Fibroblast of skin of scalp (primary cell): Measurements from ENCODE around the gene NGLY1.

Experiments
- DNase-seq: peaks from one replicate; pipeline ENCODE4 v3.0.0-alpha.2; 2013

Gene NGLY1

DNA sequence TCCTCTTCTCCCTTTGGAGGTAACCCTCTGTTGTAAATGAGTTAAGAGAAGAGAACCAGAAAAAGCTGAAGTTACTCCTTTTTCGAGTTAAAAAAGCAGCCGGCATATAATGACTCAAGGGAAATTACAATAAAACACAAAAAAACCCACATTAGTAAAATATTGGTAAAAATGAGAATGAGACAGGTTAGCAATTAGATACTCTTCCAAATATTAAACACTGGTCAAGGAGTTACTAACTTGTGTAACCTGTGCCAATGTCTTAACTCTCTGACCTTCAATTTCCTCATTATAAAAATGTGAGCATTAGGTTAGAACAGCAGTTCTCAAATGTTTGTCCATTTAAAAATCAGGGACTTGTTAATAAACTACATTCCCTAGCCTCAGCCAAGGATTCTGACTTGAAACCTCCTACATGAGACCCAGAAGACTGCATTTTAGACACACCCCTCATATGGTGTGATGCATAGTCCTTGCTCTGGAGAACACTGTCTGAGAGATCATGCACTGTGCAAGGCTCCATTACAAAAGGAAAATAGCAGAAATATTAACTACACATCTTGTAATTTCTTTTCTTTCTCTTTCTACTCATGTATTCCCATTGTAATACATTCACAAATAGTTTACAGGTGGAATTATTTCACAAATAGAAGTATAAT lies 75.8 kb downstream of the NGLY1 start:
- DNase-seq = no peak

DNA sequence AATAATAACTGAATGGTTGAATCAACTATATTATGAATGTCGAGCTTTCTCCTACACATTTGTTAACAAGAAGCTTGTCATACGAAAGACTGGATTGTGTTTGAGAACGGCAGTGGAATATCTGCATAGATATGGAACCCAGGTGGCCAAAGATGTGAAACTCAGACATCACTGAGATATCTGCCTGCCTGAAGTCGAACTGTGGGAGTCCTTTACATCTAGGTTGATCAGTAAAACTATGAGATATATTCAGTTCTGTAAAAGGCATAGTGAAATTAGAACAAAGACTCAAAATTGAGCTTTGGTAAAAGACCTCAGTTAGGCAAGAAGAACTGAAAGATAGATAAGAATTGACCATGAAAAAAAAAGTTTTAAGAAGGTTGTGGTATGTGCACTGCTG lies 77.0 kb downstream of the NGLY1 start:
- DNase-seq = no peak

DNA sequence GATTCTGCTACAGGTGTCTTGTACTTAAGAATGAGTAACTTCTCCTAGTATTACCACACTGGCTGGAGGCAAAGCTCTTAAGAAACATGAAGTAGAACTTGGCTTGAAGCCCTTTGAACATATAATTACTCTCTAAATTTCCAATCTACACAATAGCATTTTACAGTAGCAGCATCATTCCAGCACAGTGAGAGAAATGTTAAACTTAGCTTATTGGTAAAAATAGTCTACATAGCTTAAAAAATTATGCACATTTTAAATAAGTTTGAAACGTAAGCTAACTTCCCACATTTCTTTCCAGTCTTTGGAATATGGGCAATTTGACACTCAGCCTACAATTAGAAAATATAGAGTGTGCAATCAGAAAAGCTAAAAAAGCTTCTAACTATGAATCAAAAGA lies 85.7 kb downstream of the NGLY1 start:
- DNase-seq = no peak

DNA sequence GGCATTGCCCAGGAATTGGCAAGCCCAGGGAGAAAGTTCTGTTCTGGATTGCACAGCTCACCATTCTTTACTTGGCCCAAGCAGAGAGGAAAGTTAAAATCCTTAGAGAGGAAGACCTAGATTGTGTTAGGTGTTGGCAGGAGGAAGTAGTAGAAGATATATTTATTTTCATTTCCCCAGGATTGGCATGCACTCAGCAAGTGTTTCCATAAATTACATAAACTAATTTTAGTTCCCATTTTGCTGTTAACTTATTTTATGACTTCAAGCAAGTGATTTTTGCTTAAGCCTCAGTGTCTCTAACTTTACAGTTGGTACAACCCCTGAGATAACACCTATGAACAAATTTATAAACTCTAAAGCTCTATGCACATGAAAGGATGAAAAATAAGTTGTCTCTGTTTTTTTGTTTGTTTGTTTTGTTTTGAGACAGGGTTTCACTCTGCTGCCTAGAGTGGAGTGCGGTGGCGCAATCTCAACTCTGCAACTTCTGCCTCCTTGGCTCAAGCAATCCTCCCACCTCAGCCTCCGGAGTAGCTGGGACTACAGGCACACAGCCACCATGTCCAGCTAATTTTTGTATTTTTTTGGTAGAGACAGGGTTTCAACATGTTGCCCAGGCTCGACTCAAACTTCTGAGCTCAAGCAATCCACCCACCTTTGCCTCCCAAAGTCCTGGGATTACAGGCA lies 87.4 kb downstream of the NGLY1 start:
- no peak for DNase-seq

DNA sequence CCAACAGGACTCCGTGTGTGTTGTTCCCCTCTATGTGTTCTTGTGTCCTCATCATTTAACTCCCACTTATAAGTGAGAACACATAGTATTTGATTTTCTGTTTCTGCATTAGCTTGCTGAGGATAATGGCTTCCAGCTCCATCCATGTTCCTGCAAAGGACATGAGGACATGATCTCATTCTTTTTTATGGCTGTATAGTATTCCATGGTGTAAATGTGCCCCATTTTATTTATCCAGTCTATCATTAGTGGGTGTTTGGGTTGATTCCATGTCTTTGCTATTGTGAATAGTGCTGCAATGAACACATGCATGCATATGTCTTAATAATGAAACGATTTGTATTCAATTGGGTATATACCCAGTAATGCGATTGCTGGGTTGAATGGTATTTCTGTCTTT lies 90.0 kb downstream of the NGLY1 start:
- DNase-seq = no peak

DNA sequence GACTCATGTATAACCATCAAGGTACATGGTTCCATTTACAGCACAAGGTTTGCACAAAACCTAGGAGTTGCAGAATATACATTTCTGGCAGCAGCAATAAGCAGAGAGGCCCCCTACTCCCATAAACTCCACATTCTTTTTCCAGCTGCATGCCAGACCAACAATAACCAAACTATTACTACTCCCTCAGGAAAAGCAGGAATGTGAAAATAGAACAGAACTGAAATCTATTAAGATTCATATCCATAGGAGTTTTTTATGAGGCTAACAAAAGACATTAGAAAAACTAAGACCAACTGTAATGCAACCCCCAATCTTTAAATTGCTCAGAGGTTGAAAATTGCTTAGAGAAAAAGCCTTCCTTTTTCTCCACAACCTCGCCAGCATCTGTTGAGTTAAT lies 90.9 kb downstream of the NGLY1 start:
- no peak for DNase-seq

DNA sequence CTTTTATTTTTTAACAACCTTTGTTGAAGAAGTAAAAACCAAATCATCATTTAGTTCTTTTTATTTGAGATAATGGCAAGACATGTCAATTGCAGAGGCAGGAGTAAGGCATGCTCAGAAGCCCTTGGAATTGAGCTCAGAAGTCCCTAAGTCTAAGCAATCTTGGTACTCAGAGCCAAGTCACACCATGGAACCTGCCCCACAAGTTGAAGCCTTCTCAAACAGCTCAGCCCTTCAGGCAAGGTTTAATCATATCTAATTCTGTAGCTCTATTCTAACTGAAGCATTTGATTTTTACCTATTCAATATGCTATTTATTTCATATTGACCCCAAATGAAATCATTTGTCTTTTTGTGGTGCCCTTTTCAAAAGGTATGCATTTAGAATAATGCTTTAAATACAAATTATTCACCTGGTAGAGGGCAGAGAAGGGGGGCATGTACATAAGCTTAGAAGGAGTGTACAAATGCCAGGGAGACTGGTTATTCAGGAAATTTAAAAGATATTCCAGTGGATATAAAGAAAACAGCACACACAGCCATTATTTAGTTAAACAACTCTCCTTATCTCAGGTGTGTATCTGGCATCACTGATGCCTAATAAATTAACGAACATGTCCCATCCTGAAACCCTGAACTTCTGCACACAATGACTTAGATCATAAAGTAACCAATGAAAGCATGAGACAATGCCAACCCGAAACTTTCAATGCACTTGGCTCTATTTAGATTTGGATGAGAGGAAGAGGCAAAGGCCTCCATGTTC lies 92.3 kb downstream of the NGLY1 start:
- DNase-seq = no peak

DNA sequence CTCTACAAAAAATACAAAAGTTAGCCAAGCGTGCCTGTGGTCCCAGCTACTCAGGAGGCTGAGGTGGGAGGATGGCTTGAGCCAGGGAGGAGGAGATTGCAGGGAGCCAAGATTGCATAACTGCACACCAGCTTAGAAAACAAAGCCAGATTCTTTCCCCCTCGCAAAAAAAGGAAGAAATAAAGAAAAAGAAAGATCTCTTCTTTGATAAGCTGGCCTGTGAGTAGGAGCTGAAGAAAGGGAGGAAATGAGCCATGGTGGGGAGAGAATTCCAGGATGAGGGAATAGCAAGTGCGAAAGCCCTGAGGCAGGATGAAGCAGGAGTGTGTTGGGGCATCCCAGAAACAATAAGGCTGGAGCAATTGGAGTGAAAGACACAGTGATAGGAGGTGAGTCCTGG lies 94.0 kb downstream of the NGLY1 start:
- no peak for DNase-seq

DNA sequence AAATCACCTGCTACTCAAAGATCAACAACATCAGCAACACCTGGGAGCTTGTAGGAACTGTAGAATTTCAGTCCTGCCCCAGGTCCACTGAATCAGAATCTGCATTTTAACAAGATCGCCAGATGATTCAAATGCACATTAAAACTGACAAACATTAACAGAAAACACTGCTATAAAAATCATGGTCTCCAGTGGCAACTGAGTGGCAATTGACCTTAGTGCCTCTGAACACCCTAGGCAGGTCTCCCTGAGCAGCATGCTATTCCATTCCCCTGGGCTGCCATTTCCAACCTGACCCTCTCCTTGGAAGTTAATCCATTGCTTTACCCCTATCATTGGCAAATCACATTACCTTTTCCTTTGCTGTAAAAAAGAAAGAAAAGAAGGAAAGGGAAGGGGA lies 95.5 kb downstream of the NGLY1 start:
- no peak for DNase-seq

DNA sequence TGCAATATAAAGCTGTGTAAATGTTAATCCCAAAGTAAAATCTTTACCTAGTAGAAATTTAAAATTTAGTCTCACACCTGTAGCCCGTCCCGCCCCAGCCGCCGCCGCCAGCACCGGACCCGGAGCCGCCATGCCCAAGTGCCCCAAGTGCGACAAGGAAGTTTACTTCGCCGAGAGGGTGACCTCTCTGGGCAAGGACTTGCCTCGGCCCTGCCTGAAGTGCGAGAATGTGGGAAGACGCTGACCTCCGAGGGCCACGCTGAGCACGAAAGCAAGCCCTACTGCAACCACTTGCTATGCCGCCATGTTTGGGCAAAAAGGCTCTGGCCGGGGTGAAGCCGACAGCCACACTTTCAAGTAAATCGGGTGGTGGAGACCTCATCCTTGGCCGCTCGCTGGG lies 96.5 kb downstream of the NGLY1 start:
- no peak for DNase-seq

DNA sequence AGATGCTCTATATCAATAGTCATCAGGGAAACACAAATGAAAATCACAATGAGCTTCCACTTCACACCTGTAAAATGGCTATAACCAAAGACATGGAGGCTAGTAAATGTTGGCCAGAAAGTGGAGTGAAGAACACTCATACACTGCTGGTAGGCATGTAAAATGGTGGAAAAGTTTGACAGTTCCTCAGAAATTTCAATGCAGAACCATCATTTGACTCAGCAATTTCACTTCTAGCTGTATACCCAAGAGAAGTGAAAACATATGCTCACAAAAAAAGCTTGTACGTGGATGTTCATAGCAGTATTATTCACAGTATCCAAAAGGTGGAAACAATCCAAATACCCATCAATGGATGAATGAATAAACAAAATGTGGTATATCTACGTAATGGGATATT lies 99.4 kb downstream of the NGLY1 start:
- DNase-seq = no peak

DNA sequence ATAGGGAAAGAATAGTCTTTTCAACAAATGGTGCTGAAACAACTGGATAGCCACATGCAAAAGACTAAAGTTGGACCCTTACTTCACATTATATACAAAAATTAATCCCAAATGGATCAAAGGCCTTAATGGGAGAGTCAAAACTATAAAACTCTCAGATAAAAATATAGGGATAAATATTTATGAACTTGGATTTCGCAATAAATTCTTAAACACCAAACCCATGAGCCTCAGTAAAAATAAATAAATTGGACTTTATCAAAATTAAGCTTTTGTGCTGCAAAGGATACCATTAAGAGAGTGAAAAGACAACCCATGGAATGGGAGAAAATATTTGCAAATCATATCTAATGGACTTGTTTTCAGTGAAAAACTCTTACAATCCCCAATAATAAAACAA lies 99.8 kb downstream of the NGLY1 start:
- no peak for DNase-seq

DNA sequence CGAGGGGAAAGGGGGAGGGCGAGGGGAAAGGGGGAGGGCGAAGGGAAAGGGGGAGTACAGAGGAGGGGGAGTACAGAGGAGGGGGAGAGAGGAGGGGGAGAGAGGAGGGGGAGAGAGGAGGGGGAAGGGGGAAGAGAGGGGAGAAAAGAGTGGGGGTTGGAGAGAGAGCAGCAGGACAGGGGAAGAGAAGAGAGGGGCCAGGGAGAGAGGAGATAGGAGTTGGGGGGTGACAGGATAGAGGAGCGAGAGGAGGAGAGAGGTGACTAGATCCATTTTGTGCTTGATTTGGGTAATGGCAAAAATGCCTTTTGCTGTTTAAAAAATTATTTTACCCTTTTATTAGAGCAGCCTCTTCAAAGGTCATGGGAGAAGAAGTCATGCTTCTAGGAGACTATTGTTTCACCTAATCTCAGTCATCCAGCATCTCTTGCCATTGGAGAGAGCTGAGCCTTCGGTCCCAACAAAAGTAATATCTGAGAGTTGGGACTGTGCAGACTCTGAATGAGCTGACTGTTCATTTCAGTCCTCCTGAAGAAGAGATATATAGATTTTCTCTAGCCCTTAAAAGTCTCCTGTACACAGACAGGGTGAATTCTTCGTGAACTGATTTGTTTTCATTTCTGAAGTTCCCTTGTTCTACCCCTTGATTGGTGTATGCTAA lies 103.5 kb downstream of the NGLY1 start:
- DNase-seq = no peak

DNA sequence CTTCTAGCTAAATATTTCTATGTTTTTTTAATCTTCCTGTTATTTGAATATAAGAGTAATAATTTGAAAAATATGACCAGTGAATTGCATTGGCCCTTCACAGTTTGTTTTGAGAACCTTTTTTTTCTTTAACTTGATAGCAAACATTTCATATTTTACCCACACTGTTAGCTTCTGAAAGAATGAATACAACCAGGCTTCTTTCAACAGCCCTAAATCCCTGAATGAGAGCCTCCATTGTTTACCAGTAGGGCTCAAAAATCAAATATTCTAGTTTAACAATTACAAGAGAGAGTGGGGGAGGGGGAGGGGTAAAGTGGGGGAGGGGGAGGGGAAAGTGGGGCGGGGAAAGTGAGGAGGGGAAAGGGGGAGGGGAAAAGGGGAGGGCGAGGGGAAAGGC lies 104.1 kb downstream of the NGLY1 start:
- DNase-seq = no peak

DNA sequence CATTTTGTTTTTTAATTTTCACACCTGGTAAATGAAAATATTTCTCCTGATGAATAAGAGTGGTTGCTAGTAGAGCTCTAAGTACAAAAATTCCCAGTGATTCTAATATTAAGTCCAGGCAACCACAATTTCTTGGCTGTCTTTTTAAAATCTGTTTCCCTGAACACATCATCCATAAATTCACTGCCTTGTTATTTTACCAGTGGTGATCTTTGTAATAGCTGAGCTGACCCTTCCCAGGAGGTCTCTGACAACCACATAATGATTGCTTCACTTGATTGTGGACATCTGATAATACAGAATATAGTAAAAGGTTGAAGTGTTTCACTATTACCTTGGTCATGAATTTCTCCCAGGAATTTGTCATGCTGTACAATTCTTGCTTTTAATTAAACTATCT lies 104.7 kb downstream of the NGLY1 start:
- no peak for DNase-seq

DNA sequence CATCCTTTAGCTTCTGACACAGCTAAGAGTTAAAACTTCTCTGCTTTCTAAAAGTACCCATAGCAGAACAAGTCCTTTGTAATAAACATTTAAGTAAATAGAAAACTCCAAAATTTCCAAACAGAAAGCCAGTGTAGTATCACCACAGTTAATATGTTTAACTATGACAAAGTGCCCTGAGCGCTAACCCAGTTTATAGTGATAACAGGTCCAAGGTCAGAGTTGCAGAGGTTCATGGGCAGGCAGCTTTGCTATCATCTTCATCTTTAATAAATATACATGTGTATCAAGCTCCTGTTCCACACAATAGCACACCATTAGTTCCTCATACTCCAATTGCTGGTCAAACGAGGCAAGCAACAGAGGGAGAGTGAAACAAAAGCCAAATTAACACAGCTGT lies 106.1 kb downstream of the NGLY1 start:
- DNase-seq = no peak

DNA sequence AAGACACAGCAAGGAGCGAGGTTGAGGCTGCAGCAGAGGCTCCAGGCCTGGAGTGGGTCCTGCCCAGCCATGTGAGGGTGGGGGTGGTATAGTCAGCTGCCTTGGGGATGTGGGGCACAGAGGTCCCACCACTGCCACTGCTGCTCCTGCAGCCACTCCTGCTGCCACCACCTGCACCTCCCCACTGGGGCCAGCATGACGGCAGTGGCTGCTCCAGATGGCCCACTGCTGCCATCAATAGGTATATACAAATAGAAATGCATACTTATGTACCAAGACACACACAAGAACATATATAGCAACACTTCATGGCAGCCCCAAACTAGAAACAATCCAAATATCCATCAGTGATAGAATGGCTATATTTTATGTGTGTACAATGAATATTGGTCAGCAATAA lies 108.6 kb downstream of the NGLY1 start:
- DNase-seq = no peak

DNA sequence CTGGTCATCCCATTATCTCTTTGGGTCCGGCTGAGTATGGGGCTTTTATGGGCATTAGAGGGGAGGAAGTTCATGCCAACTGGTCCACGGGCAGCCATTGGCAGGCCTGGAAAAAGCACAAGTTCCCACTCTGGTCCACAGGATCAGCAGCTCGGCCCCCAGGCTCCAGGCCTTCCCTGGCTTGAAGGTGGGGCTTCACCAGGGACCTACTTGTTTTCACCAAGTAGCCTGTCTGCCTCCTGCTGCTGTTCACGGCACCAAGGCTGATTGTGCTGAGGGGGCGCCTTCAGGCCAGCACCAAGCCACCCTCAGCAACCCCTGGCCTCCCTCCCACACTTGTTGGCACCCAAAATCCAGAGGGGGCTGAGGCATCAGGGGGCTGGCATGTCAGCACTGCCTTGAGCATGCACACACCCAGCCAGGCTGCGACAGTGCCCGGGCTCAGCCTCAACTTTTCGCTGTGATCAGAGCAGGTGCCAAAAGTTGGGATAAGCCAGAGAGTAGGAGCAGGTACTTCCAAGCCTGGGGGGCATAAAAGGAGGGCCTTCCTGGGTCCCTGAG lies 109.4 kb downstream of the NGLY1 start:
- DNase-seq = no peak
